Subcutaneous adipose tissue (tissue), 4 donors: ENCODE results near the gene HAX1. TPM values are rescaled to one million over a fixed set of nuclear protein-coding genes. Genes with fewer than 3 reads are reported as not detected.

ENCODE experiments used
- CTCF ChIP-seq: fragments of 450-650 bp; IDR thresholded peaks from one replicate; pipeline ENCODE4 v1.5.1; 2016; ENCODE audit warnings: low read depth, mild to moderate bottlenecking, control low read depth, antibody characterized with exemption, moderate library complexity
- total RNA-seq, 4 donors: library from RNA; depleted of rRNA; stranded (reverse); fragments of >200 nt; gene quantifications; one replicate each; pipeline ENCODE4 v1.1.0, GENCODE V29; 2016

Gene HAX1
- 100 to 1,000 TPM in 1 of 4 donors, 10 to 100 TPM in 3; 84.9 to 105 (median 89.9) TPM for total RNA-seq

GRCh38 chr1:154272217-154272998 lies at the start of gene HAX1:
HAX1 (plus strand) TSS chr1:154272629; CDS start chr1:154272724, 95 bp downstream.
- no peak for TF ChIP-seq CTCF

- TF ChIP-seq CTCF: no peak
These were observed 49.5 kb upstream of the HAX1 start for GRCh38 chr1:154222918-154223317.

- no peak for TF ChIP-seq CTCF
These were observed 48.8 kb upstream of the HAX1 start for GRCh38 chr1:154223621-154224020.

- TF ChIP-seq CTCF: no peak
These were observed 47.1 kb upstream of the HAX1 start for GRCh38 chr1:154225370-154225769.

- no peak for TF ChIP-seq CTCF
These were observed 35.6 kb upstream of the HAX1 start for GRCh38 chr1:154236855-154237254.

GRCh38 chr1:154237435-154237834 lies 35.0 kb upstream of the HAX1 start:
- TF ChIP-seq CTCF: no peak

- no peak for TF ChIP-seq CTCF
These were observed 34.4 kb upstream of the HAX1 start for GRCh38 chr1:154237880-154238506.
